Thymus (tissue), 11 donors: Measurements from ENCODE around the gene CELSR1. TPM values are rescaled to one million over a fixed set of nuclear protein-coding genes. Genes with fewer than 3 reads are reported as not detected.

Experiments
- DNase-seq, 9 donors: peaks; one replicate each; pipeline ENCODE4 v3.0.0-alpha.2; 2013; ENCODE audit warnings: low spot score in 9 of 9, low read depth in 6 of 9, missing footprints in 1 of 9
- H3K27ac ChIP-seq, 2 donors: one replicate each; pipeline ENCODE4 v1.5.1; 2013; ENCODE audit warnings: control low read depth in 1 of 2, low read depth in 1 of 2, low read length in 1 of 2, mild to moderate bottlenecking in 1 of 2, moderate library complexity in 1 of 2
- H3K27me3 ChIP-seq, 2 donors: one replicate each; pipeline ENCODE4 v1.5.1; 2013; ENCODE audit warnings: low read length in 1 of 2; ENCODE audit not compliant: control insufficient read depth in 2 of 2, insufficient read depth in 1 of 2
- H3K36me3 ChIP-seq, 2 donors: one replicate each; pipeline ENCODE4 v1.5.1; 2013; ENCODE audit warnings: low read length in 1 of 2, mild to moderate bottlenecking in 1 of 2, moderate library complexity in 1 of 2; ENCODE audit not compliant: control insufficient read depth in 2 of 2, insufficient read depth in 2 of 2
- H3K4me1 ChIP-seq, 2 donors: one replicate each; pipeline ENCODE4 v1.5.1; 2013; ENCODE audit warnings: low read length in 2 of 2; ENCODE audit not compliant: control insufficient read depth in 2 of 2, insufficient read depth in 2 of 2
- H3K4me3 ChIP-seq, 2 donors: one replicate each; pipeline ENCODE4 v1.5.1; 2013; ENCODE audit warnings: low read length in 2 of 2, control low read depth in 1 of 2, mild to moderate bottlenecking in 1 of 2
- H3K9me3 ChIP-seq, 2 donors: one replicate each; pipeline ENCODE4 v1.5.1; 2013; ENCODE audit warnings: low read length in 1 of 2, mild to moderate bottlenecking in 1 of 2; ENCODE audit not compliant: control insufficient read depth in 2 of 2, insufficient read depth in 1 of 2
- WGBS: extraction: QIAGEN DNeasy Blood & Tissue Kit; methylation state at CpG from one replicate; pipeline ENCODE4 v1.1.7; 2013; 5-methylcytosine and 5-hydroxymethylcytosine counted together
- polyA plus RNA-seq: library from polyadenylated mRNA; stranded (reverse); fragments of 200-250 nt; gene quantifications from one replicate; pipeline ENCODE4 v1.2.3, GENCODE V29; 2013
- total RNA-seq: library from RNA; stranded (reverse); fragments of 120-200 nt; gene quantifications from one replicate; pipeline ENCODE4 v1.2.4, GENCODE V29; 2013
- donor health status: healthy.

CELSR1 gene
- total and polyA plus RNA-seq, 2 donors = 3.7 to 9.4 TPM

DNA sequence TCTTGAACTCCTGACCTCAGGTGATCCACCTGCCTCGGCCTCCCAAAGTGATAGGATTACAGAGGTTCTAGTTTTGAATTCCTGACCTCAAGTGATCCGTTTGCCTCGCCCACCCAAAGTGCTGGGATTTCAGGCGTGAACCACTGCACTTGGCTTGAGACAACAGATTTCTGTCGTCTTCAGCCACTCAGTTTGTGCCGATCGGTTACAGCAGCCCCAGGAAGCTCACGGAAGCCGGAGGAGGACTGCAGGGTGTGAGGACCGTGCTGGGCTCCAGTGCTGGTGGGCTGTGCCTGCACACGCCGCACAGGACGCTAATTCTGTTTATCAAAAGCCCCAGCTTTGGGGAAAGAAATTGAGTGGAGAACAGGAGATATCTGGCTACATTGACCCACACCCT, 82.0 kb downstream of the CELSR1 start:
- Histone ChIP-seq H3K36me3 (no peaks in the 10 kb centered on the region), H3K27ac (peak overlapping the region in 1 of 2 donors; percentile 55), H3K4me1 (peaks cover 0 to 11% of the 10 kb centered on the region in 2 donors), H3K27me3 (peaks cover 0 to 51% of the 10 kb centered on the region in 2 donors), H3K4me3 (no peak overlapping the region), H3K9me3 (no peaks in the 10 kb centered on the region)
- WGBS = 94% methylated on average over 13 of the region's 13 CpGs
- no peak for DNase-seq

DNA sequence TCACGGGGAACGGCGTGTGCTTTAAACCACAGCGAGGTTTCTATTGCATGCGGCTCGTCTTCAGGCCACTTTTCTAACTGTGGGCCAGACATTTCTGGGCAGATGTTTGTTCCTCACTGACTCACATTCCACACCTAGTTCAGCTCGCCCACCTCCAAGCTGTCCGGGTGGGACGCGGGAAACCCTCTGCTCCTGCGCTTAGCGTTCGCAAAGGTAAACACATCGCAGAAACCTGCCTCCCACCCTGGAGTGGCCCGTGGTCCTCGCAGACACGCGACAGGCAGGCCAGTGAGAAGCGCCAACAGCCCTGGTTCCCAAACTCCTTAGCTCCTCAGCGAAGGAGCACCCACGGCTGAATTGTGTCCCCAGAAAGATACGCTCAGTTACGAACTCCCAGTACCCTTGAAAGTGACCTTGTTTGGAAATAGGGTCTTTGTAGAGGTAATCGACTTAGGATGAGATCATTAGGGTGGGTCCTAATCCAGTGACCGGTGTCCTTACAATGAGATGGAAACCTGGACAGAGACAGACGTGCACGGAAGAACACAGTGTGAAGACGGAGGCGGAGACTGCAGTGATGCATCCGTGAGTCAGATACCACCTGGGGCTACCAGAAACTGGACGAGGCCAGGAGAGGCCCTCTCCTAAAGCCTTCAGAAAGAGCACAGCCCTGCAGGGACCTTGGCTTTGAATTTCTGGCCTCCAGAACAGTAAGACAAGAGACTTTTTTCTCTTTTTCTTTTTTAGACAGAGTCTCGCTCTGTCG, 82.7 kb downstream of the CELSR1 start:
- H3K9me3 ChIP-seq = no peaks in the 10 kb centered on the region

DNA sequence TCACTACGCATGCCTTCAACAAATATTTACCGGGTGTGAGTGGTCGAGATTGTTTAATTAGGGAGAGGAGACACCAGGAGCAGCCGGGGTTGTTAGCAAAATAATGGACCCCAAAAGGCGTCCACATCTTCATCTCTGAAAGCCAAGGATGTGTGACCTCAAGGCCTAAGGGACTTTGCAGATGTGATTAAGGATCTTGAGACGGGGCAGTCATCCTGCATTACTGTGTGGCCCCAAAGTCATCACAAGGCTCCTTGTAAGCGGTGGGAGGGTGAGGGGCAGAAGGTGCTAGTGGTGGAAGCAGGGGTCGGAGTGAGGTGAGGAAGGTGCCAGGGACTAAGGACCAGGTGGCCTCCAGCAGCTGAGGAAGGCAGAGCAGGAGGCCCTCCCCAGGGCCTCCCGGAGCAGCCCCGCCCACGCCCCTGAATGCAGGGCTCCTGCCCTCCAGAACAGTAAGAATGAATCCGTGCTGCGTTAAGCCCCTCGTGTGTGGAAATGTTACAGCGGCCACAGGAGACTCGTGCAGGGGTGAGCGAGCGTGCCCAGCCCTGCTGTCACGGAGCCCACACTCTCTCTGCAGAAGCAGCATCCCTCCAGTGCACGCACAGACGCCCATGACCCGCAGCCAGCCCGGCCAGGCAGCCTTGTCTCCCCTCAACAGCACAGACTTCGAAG, 83.5 kb downstream of the CELSR1 start:
- Histone ChIP-seq H3K4me1 (peaks cover 0 to 11% of the 10 kb centered on the region in 2 donors), H3K9me3 (no peaks in the 10 kb centered on the region), H3K27me3 (peaks cover 0 to 44% of the 10 kb centered on the region in 2 donors), H3K4me3 (no peak overlapping the region), H3K36me3 (no peaks in the 10 kb centered on the region), H3K27ac (no peak overlapping the region)
- DNase-seq = no peak
- WGBS = 93% methylated on average over 24 of the region's 24 CpGs

More for the DNA sequence above, 82.7 kb downstream of the CELSR1 start:
- 94% methylated on average over 33 of the region's 33 CpGs for WGBS
- H3K4me1 ChIP-seq = peaks cover 0 to 11% of the 10 kb centered on the region in 2 donors
- no peaks in the 10 kb centered on the region for H3K36me3 ChIP-seq
- DNase-seq = no peak
- no peak overlapping the region for H3K4me3 ChIP-seq
- H3K27ac ChIP-seq = no peak overlapping the region
- H3K27me3 ChIP-seq = peaks cover 0 to 49% of the 10 kb centered on the region in 2 donors

DNA sequence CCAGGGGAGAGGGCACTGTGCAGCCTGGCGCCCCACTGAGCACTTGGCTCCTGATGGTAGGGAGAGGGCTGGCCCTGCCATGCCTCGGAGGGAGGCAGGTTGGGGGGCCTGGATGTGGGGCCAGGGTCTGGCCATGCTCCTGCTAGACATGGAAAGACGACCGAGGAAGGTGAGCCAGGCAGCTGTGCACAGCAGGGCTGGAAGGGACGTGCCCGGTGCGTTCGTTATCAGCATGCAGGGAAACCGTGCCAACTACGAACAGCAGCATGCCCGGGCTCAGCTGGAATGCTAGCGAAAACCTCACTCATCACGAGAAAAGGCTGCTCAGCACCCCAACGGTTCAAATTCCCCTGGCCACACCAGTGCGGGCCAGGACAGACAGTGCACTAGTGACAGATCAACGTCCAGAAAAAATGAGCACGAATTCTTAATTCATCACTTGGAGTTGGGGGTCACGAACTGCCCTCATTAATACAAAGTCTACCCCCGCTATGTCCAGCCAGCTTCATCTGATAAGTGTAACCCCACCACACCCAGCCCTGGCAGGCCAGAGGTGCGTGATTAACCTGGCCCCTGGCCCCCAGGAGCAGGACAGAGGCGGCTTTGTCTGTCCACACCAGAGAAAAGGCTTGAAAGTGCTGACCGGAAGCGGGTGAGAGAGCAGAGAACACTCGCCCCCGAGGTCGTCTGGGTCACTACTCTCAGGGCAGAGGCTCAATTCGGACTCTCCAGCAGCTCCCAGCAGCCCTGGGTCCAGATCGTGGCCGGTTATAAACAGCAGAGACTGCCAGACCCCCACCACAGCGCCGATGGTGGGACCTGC, 84.2 kb downstream of the CELSR1 start:
- H3K4me1 ChIP-seq = peaks cover 0 to 11% of the 10 kb centered on the region in 2 donors
- H3K9me3 ChIP-seq = no peaks in the 10 kb centered on the region
- H3K27me3 ChIP-seq = peaks cover 0 to 45% of the 10 kb centered on the region in 2 donors
- H3K36me3 ChIP-seq = no peaks in the 10 kb centered on the region
- H3K27ac ChIP-seq = no peak overlapping the region
- 90% methylated on average over 31 of the region's 31 CpGs for WGBS
- DNase-seq = no peak
- no peak overlapping the region for H3K4me3 ChIP-seq

DNA sequence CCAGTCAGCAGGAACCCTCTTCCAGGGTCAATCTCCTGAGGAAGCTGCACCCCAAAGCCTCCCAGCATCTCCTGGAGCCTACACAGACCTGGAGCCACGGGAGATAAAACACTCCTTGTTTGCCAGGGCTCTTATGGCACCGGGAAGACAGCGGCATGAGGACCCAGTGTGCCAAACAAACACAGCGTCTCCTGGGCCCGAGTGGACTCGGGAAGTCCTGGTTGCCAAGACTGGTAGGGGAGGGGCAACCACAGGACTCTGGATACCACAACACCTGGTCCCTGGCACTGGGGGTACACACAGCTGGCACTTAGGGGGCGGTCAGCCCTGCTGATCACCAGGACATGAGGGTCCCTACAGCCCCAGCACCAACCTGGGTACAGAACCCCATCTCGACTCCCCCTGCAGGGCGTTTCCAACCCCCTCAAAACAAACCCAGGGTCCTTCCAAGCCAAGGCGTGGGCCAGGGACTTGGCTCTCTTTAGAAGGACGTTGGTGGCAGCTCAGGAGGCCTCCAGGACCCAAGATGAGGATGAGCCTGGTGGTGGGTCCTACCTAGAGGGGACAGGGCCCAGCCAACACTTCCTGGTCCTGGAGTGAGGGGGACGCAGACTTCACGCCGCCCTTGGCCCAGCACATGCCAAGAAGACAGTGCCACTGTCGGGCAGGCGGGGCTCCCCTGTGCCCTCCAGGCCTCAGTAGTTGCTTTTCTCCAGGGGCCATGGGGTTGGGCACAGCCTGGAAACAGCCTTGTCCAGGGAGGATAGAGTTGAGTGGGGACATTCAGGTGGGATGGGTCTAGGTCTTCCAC, 85.0 kb downstream of the CELSR1 start:
- peaks cover 0 to 48% of the 10 kb centered on the region in 2 donors for H3K27me3 ChIP-seq
- H3K27ac ChIP-seq = peak overlapping the region in 1 of 2 donors; percentile 62
- peaks cover 0 to 11% of the 10 kb centered on the region in 2 donors for H3K4me1 ChIP-seq
- WGBS = 92% methylated on average over 16 of the region's 16 CpGs
- no peak for DNase-seq
- H3K36me3 ChIP-seq = no peaks in the 10 kb centered on the region
- H3K9me3 ChIP-seq = no peaks in the 10 kb centered on the region
- H3K4me3 ChIP-seq = no peak overlapping the region

DNA sequence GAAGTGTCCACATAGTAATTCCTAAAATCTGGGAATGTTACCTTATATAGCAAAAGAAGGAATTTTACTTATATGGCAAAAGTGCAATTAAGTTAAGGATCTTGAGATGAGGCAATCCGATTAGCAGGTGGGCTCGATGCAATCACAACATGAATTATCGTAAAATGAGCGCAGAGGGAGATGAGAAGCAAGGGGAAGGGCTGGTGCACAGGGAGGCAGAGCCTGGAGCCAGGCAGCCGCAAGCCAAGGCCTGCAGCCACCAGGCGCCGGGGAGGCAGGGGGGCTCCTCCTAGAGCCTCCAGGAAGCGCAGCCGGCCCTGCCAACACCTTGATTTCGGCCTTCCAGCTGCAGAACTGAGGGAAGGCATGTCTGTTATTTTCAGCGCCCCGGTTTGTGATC, 85.7 kb downstream of the CELSR1 start:
- Histone ChIP-seq H3K4me1 (peaks cover 0 to 11% of the 10 kb centered on the region in 2 donors), H3K9me3 (no peaks in the 10 kb centered on the region), H3K36me3 (no peaks in the 10 kb centered on the region), H3K27me3 (peaks cover 0 to 45% of the 10 kb centered on the region in 2 donors), H3K27ac (peak overlapping the region in 1 of 2 donors; percentile 62), H3K4me3 (no peak overlapping the region)
- WGBS = 95% methylated on average over 12 of the region's 12 CpGs
- DNase-seq = no peak

DNA sequence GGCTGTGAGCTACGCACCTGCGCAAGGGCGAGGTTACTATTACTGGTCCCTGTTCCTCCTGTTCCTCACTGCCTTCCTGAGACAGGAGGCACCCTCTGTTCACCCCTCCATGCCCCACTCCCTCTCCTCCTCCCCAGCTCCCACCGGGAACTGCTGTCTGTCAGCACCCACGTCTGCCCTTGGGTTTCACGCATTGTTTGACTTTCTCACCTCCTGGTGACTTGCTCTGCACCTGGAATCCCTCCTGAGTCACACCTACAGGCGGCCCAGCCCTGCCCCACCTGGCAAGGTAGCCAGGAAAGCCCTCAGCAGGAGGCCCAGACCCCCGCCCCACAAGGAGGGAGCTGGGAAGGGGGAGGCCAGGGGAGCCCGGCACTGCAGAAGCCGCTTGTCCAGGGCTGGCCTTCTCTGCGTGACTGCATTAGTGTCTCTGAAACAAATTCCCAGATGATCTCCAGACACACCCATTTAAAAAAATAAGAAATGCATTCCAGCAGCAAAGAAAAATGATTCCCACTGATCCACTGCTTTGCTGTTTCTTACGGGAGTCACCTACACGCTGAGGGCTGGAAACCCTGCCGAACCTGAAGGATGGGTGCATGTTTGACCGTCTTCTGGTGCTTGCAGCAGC, 86.4 kb downstream of the CELSR1 start:
- Histone ChIP-seq H3K4me1 (peaks cover 0 to 11% of the 10 kb centered on the region in 2 donors), H3K27ac (no peak overlapping the region), H3K4me3 (no peak overlapping the region), H3K9me3 (no peaks in the 10 kb centered on the region), H3K36me3 (no peaks in the 10 kb centered on the region), H3K27me3 (peaks cover 0 to 47% of the 10 kb centered on the region in 2 donors)
- DNase-seq = no peak
- 95% methylated on average over 15 of the region's 15 CpGs for WGBS
